B cell (primary cell): ENCODE data around the gene FSIP1.

Experiments
- EZH2 ChIP-seq: IDR thresholded peaks from 2 replicates; pipeline ENCODE4 v1.6.1; 2012; ENCODE audit warnings: borderline replicate concordance, low read depth, mild to moderate bottlenecking, moderate library complexity, low read length; ENCODE audit not compliant: insufficient read depth, poor library complexity, severe bottlenecking
- TF ChIP-seq, protein P1 (sequence below): fragments of 200-600 bp; IDR thresholded peaks from one replicate; pipeline ENCODE4 v1.8.0; 2022; ENCODE audit warnings: antibody characterized with exemption, mild to moderate bottlenecking

GRCh38 chr15:39628144-39628508 is 154.5 kb downstream of the FSIP1 start:
- TF ChIP-seq EZH2 = no peak
- TF ChIP-seq, protein P1, sequence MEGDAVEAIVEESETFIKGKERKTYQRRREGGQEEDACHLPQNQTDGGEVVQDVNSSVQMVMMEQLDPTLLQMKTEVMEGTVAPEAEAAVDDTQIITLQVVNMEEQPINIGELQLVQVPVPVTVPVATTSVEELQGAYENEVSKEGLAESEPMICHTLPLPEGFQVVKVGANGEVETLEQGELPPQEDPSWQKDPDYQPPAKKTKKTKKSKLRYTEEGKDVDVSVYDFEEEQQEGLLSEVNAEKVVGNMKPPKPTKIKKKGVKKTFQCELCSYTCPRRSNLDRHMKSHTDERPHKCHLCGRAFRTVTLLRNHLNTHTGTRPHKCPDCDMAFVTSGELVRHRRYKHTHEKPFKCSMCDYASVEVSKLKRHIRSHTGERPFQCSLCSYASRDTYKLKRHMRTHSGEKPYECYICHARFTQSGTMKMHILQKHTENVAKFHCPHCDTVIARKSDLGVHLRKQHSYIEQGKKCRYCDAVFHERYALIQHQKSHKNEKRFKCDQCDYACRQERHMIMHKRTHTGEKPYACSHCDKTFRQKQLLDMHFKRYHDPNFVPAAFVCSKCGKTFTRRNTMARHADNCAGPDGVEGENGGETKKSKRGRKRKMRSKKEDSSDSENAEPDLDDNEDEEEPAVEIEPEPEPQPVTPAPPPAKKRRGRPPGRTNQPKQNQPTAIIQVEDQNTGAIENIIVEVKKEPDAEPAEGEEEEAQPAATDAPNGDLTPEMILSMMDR = no peak
